ENCODE measurements around the gene HOXD8.

The HOXD8 gene

GRCh38 chr2:176128982-176129796 lies at the start of gene HOXD8:
TSS of gene HOXD8 (plus strand) at chr2:176129705. CDS start at chr2:176130367, 662 bp downstream.
- no peak for DNase-seq (ENCODE audit: low read depth in 2 of 2)

- DNase-seq (ENCODE audit: low read depth in 2 of 2), result no peak
These were observed 49.5 kb upstream of the HOXD8 start for GRCh38 chr2:176079831-176080539.

DNA sequence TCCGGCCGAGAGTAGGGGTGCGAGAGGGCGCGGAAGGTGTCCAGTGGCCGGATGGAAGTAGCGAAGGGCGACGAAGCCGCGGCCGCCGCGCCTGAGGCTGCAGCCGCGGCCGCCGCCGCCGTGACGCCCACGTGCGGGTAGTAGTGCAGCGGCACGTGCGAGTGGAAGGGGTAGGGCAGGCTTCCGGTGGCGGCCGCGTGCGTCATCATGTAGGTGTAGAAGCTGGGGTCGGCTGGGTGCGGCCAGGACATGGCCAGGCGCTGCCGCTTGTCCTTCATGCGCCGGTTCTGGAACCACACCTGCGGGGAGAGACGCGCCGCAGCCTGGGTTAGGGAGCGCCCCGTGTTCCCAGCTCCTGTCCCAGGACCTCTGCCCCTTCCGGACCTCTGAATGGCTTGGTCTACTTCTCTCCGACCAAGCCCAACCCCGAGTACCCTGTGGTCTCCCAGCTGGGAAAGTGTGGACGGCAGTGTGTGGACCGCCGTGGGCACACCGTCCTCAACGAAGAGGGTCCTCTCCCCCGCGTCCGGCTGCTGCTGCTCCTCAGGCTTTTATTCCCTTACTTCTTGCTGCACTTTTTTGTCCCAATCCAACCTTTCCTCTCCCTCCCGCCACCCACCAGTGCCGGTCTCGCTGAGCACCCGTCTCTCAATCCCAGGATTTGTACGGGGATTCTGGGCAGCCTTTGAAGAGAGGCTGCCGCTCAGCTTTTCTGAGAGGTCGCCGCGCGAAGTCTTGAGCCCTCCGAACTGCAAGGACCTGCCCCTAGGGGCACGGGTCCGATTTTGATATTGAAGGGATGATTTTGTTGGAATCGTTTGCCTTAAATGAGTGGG lies 48.7 kb upstream of the HOXD8 start:
- no peak for DNase-seq (ENCODE audit: low read depth in 2 of 2)

- no peak for DNase-seq (ENCODE audit: low read depth in 2 of 2)
These were observed 48.1 kb upstream of the HOXD8 start for GRCh38 chr2:176081376-176081836.

DNA sequence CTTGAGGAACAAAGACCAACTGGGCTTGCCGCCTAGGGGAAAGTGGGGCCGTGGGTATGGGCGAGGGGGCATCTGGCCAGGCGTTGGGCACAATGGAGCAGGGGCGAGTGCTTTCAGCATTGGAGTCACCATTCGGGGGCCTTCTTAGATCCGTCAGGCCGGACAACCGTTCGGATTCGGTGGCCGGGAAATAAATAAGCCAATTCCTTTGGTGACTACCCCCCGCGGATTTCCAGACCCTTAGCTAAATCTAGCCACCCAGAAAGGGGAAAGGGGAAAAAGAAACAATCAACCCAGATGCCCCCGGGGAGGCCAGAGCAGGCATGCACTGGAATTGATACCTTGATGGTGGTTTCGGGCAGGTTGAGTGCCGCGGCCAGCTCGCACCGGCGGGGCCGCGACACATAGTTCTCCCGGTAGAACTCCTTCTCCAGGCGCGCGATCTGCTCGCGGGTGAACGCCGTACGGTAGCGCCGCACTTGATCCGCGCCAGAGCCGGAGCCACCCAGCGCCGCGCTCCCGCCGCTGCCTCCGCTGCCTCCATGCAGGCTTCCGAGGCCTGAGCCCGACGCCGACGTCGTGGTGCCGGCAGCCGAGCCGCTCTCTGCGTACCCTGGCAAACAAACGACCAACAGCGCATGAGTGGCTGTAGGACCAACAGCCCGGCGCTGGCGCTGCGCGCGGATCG lies 47.5 kb upstream of the HOXD8 start:
- DNase-seq (ENCODE audit: low read depth in 2 of 2), result no peak

GRCh38 chr2:176082525-176082823 lies 47.0 kb upstream of the HOXD8 start:
- no peak for DNase-seq (ENCODE audit: low read depth in 2 of 2)

DNA sequence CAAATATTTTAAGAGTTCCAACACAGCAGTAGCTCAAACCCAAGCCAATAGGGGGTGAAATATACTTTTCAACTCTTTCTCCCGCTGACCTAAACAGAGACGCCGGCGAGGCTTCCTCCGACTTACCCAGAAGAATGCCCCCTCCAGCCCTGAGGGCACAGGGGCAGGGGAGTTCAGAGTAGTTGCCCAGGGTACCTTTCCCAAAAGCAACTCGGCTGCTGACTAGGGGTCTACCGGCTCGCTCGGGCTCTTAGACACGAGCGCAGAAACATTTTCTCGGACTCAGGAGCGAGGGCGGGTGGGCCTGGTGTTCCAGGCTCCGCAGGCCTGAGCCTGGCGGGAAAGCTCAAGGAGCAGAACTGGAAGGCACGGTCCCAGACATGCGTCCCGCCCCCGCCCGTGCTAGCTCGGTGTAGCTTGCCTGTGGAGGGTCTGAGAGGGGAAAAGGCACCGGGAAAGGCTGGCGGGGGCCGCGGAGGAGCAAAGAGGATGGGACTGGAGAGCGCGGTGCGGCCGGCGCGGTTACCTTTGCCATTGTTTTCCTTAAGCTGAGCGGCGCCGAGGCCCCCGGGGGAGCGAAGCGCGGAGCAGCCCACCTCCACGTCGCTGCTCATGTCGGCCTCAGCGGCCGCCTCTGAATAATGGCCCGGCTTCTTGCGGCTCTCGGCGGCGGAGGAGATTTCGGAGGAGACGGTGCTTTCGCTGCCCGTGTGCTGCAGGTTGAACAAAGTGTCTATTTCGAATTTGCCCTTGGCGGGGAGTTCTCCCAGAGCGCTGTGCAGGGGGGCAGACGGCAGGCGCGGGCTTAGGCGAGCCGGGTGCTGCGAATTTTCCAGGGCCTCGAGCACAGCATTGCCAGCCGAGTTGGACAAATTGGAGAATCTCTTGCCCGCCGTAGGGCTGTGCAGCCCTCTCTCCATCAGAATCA lies 46.4 kb upstream of the HOXD8 start:
- DNase-seq (ENCODE audit: low read depth in 2 of 2), result no peak

DNA sequence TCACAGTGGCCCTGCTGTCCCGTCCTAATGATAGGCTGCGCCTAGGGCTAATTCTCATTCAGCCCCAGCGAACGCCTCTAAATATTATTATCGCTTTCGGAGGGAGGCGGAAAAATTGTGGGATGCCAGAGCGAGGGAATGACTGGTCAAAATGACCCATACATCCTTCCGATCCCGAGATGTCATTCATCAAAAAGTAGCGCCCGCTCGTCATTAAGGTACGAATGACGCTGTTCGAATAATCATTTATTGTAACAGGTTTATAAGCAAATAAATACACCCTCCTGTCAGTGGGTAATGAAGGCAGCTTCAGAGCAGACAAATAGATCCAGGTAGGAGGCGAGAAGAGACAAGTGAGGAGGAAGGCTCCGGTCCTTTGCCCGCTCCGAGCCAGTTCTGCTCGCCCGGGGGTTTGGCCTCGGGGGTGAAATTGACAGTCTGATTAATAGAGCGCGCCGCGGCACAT lies 45.7 kb upstream of the HOXD8 start, which contains the start of gene EVX2:
EVX2 (minus strand) TSS at position 167 of the 466 bp plus-strand sequence. CDS start 186 bp downstream, outside the sequence.
- DNase-seq (ENCODE audit: low read depth in 2 of 2), result no peak

- no peak for DNase-seq (ENCODE audit: low read depth in 2 of 2)
These were observed 44.8 kb upstream of the HOXD8 start for GRCh38 chr2:176084611-176085119.

GRCh38 chr2:176085120-176085788 lies 44.3 kb upstream of the HOXD8 start:
- no peak for DNase-seq (ENCODE audit: low read depth in 2 of 2)

DNA sequence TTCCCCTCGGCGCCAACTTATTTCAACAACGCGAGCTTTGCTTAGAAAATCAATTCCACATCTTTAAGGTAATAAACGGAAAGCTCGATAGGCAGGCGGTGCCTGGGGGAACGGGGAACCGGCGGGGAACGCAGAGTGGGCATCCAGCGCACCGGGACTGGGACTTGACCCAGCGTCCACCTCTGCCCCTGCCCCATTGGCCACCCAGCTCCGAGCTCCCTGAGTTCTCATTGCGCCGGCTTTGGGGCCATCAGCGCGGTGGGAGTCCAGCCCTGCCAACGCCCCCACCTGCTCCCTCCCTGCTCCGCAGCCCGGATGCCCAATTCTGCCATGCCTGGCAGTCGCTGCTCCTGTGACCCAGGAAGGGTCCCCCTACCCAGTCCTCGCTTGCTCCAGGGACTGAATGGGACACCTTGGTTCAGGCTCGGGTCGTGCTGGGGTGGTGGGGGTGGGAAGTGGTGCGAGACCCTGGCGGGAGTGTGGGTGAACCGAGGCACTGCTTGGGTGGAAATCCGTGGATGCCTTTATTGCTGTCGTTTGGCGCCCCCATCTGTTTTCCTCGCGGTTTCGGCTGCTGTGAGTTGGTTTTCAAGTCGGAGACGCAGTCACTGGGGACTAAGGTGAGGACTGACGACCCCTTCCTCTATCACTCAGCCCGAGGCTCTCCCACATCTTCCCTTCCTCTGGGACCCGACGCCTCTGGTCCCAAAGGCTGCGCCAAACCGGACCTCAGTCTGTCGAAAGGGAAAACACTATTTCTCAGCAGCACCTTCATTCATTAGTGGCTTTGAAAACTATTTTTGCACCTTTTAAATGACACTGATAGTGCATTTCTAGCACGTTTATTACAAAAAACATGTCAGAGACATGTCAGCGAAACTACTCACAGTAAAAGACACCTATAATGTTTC lies 43.4 kb upstream of the HOXD8 start:
- DNase-seq (ENCODE audit: low read depth in 2 of 2), result no peak

GRCh38 chr2:176087330-176088047 lies 42.0 kb upstream of the HOXD8 start:
- no peak for DNase-seq (ENCODE audit: low read depth in 2 of 2)

- DNase-seq (ENCODE audit: low read depth in 2 of 2), result no peak
These were observed 41.2 kb upstream of the HOXD8 start for GRCh38 chr2:176088048-176088936.

DNA sequence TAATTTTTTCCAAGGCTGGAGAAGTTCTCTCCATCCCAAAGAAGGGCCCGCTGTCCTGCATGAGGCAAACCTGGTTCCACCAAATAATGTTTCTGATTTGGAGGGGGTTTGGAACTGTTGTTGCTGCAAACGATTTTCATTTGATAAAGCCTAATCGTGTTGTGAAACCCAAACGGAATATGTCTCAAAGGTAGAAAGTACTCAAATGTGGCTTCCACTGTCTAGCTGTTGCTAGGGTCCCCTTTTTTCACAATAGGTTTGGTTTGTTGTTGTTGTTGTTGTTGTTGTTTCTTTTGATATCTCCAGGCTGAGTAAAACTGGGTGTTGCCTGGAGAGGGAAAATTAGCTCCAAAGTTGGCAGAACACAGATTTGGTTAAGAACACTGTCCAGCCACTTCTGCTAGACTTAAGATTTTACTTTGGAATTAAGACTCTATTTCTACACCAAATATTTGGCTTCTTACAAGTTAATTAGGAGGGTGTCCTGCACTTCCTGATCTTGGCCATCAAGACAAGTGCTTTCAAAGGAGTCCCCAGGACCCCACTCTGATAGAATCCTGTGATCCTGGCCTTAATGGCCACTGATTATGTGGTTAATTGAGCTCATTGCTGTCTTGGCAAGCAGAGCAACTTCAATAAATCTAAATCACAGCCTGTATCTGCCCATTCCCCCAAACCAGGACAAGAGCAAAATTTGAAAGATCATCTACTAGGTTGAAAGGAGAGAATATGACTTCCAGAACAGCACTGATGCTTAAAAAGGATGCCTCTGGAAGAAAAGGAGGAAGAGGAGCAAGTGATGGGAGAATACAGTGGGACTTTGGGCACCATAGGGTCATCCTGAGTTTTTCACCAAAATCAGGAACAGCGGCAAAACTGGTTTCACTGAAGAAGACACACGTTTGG lies 40.3 kb upstream of the HOXD8 start:
- no peak for DNase-seq (ENCODE audit: low read depth in 2 of 2)

GRCh38 chr2:176089843-176090395 lies 39.6 kb upstream of the HOXD8 start:
- no peak for DNase-seq (ENCODE audit: low read depth in 2 of 2)

Data from stimulated activated CD4-positive, alpha-beta T cell treated with anti-CD3 and anti-CD28 coated beads, Interleukin-4, amount 100 ng/mL, for 48 hours (primary cell).